ENCODE results near the gene PCED1B.

Gene PCED1B

GRCh38 chr12:47231456-47231855 is 152.0 kb downstream of the PCED1B start:
- peaks cover 8% of the 10 kb centered on the region for H3K4me1 ChIP-seq (ENCODE audit: insufficient read depth, low read length)
- no peak overlapping the region for H3K4me3 ChIP-seq (ENCODE audit: low read depth in 1 of 2, low read length in 2 of 2)
- H3K27me3 ChIP-seq (ENCODE audit: control insufficient read depth in 1 of 2, insufficient read depth in 2 of 2, low read length in 2 of 2): no peaks in the 10 kb centered on the region
- H3K9me3 ChIP-seq (ENCODE audit: low read length): no peaks in the 10 kb centered on the region
- no peaks in the 10 kb centered on the region for H3K36me3 ChIP-seq (ENCODE audit: insufficient read depth, low read length)
- H3K27ac ChIP-seq (ENCODE audit: low read depth, low read length): no peak overlapping the region
- H3K9ac ChIP-seq (ENCODE audit: low read length): no peak overlapping the region

GRCh38 chr12:47234576-47235141 is 155.2 kb downstream of the PCED1B start:
- H3K4me1 ChIP-seq (ENCODE audit: insufficient read depth, low read length): peaks cover 8% of the 10 kb centered on the region
- H3K27ac ChIP-seq (ENCODE audit: low read depth, low read length): no peak overlapping the region
- H3K4me3 ChIP-seq (ENCODE audit: low read depth in 1 of 2, low read length in 2 of 2): no peak overlapping the region
- no peak overlapping the region for H3K9ac ChIP-seq (ENCODE audit: low read length)
- H3K36me3 ChIP-seq (ENCODE audit: insufficient read depth, low read length): no peaks in the 10 kb centered on the region
- H3K27me3 ChIP-seq (ENCODE audit: control insufficient read depth in 1 of 2, insufficient read depth in 2 of 2, low read length in 2 of 2): no peaks in the 10 kb centered on the region
- H3K9me3 ChIP-seq (ENCODE audit: low read length): no peaks in the 10 kb centered on the region

GRCh38 chr12:47235258-47236040 is 156.0 kb downstream of the PCED1B start:
- Histone ChIP-seq H3K27ac (ENCODE audit: low read depth, low read length) (no peak overlapping the region), H3K9me3 (ENCODE audit: low read length) (no peaks in the 10 kb centered on the region), H3K4me1 (ENCODE audit: insufficient read depth, low read length) (peaks cover 8% of the 10 kb centered on the region), H3K27me3 (ENCODE audit: control insufficient read depth in 1 of 2, insufficient read depth in 2 of 2, low read length in 2 of 2) (no peaks in the 10 kb centered on the region), H3K9ac (ENCODE audit: low read length) (no peak overlapping the region), H3K36me3 (ENCODE audit: insufficient read depth, low read length) (no peaks in the 10 kb centered on the region), H3K4me3 (ENCODE audit: low read depth in 1 of 2, low read length in 2 of 2) (no peak overlapping the region)

GRCh38 chr12:47236109-47236714 is 156.8 kb downstream of the PCED1B start:
- Histone ChIP-seq H3K4me3 (ENCODE audit: low read depth in 1 of 2, low read length in 2 of 2) (no peak overlapping the region), H3K9me3 (ENCODE audit: low read length) (no peaks in the 10 kb centered on the region), H3K4me1 (ENCODE audit: insufficient read depth, low read length) (peaks cover 8% of the 10 kb centered on the region), H3K9ac (ENCODE audit: low read length) (no peak overlapping the region), H3K27ac (ENCODE audit: low read depth, low read length) (no peak overlapping the region), H3K36me3 (ENCODE audit: insufficient read depth, low read length) (no peaks in the 10 kb centered on the region), H3K27me3 (ENCODE audit: control insufficient read depth in 1 of 2, insufficient read depth in 2 of 2, low read length in 2 of 2) (no peaks in the 10 kb centered on the region)

GRCh38 chr12:47237751-47238211 is 158.4 kb downstream of the PCED1B start:
- Histone ChIP-seq H3K4me1 (ENCODE audit: insufficient read depth, low read length) (no peaks in the 10 kb centered on the region), H3K9me3 (ENCODE audit: low read length) (no peaks in the 10 kb centered on the region), H3K27me3 (ENCODE audit: control insufficient read depth in 1 of 2, insufficient read depth in 2 of 2, low read length in 2 of 2) (no peaks in the 10 kb centered on the region), H3K27ac (ENCODE audit: low read depth, low read length) (no peak overlapping the region), H3K4me3 (ENCODE audit: low read depth in 1 of 2, low read length in 2 of 2) (no peak overlapping the region), H3K9ac (ENCODE audit: low read length) (no peak overlapping the region), H3K36me3 (ENCODE audit: insufficient read depth, low read length) (no peaks in the 10 kb centered on the region)

GRCh38 chr12:47238669-47239114 is 159.3 kb downstream of the PCED1B start:
- no peaks in the 10 kb centered on the region for H3K9me3 ChIP-seq (ENCODE audit: low read length)
- H3K27me3 ChIP-seq (ENCODE audit: control insufficient read depth in 1 of 2, insufficient read depth in 2 of 2, low read length in 2 of 2): no peaks in the 10 kb centered on the region
- H3K36me3 ChIP-seq (ENCODE audit: insufficient read depth, low read length): no peaks in the 10 kb centered on the region
- no peak overlapping the region for H3K4me3 ChIP-seq (ENCODE audit: low read depth in 1 of 2, low read length in 2 of 2)
- H3K27ac ChIP-seq (ENCODE audit: low read depth, low read length): no peak overlapping the region
- no peaks in the 10 kb centered on the region for H3K4me1 ChIP-seq (ENCODE audit: insufficient read depth, low read length)
- H3K9ac ChIP-seq (ENCODE audit: low read length): no peak overlapping the region

- H3K9ac ChIP-seq (ENCODE audit: low read length): no peak overlapping the region
These were observed 163.0 kb downstream of the PCED1B start for GRCh38 chr12:47242426-47242825.

GRCh38 chr12:47244835-47245234 is 165.4 kb downstream of the PCED1B start:
- Histone ChIP-seq H3K9me3 (ENCODE audit: low read length) (no peaks in the 10 kb centered on the region), H3K9ac (ENCODE audit: low read length) (no peak overlapping the region), H3K36me3 (ENCODE audit: insufficient read depth, low read length) (no peaks in the 10 kb centered on the region), H3K27me3 (ENCODE audit: control insufficient read depth in 1 of 2, insufficient read depth in 2 of 2, low read length in 2 of 2) (no peaks in the 10 kb centered on the region), H3K4me1 (ENCODE audit: insufficient read depth, low read length) (no peaks in the 10 kb centered on the region), H3K27ac (ENCODE audit: low read depth, low read length) (no peak overlapping the region), H3K4me3 (ENCODE audit: low read depth in 1 of 2, low read length in 2 of 2) (no peak overlapping the region)

More at GRCh38 chr12:47242426-47242825, 163.0 kb downstream of the PCED1B start:
- H3K4me1 ChIP-seq (ENCODE audit: insufficient read depth, low read length): no peaks in the 10 kb centered on the region
- H3K9me3 ChIP-seq (ENCODE audit: low read length): no peaks in the 10 kb centered on the region
- H3K4me3 ChIP-seq (ENCODE audit: low read depth in 1 of 2, low read length in 2 of 2): no peak overlapping the region
- H3K27me3 ChIP-seq (ENCODE audit: control insufficient read depth in 1 of 2, insufficient read depth in 2 of 2, low read length in 2 of 2): no peaks in the 10 kb centered on the region
- no peaks in the 10 kb centered on the region for H3K36me3 ChIP-seq (ENCODE audit: insufficient read depth, low read length)
- H3K27ac ChIP-seq (ENCODE audit: low read depth, low read length): no peak overlapping the region

- Histone ChIP-seq H3K9ac (ENCODE audit: low read length) (no peak overlapping the region), H3K4me3 (ENCODE audit: low read depth in 1 of 2, low read length in 2 of 2) (no peak overlapping the region), H3K4me1 (ENCODE audit: insufficient read depth, low read length) (no peaks in the 10 kb centered on the region), H3K27me3 (ENCODE audit: control insufficient read depth in 1 of 2, insufficient read depth in 2 of 2, low read length in 2 of 2) (no peaks in the 10 kb centered on the region), H3K36me3 (ENCODE audit: insufficient read depth, low read length) (no peaks in the 10 kb centered on the region), H3K9me3 (ENCODE audit: low read length) (no peaks in the 10 kb centered on the region), H3K27ac (ENCODE audit: low read depth, low read length) (no peak overlapping the region)
These were observed 166.2 kb downstream of the PCED1B start for GRCh38 chr12:47245623-47246022.

GRCh38 chr12:47247418-47247817 is 168.0 kb downstream of the PCED1B start:
- Histone ChIP-seq H3K9me3 (ENCODE audit: low read length) (no peaks in the 10 kb centered on the region), H3K27ac (ENCODE audit: low read depth, low read length) (no peak overlapping the region), H3K9ac (ENCODE audit: low read length) (no peak overlapping the region), H3K4me3 (ENCODE audit: low read depth in 1 of 2, low read length in 2 of 2) (no peak overlapping the region), H3K4me1 (ENCODE audit: insufficient read depth, low read length) (no peaks in the 10 kb centered on the region), H3K27me3 (ENCODE audit: control insufficient read depth in 1 of 2, insufficient read depth in 2 of 2, low read length in 2 of 2) (no peaks in the 10 kb centered on the region), H3K36me3 (ENCODE audit: insufficient read depth, low read length) (no peaks in the 10 kb centered on the region)

GRCh38 chr12:47249082-47249481 is 169.7 kb downstream of the PCED1B start:
- H3K4me1 ChIP-seq (ENCODE audit: insufficient read depth, low read length): no peaks in the 10 kb centered on the region
- no peak overlapping the region for H3K27ac ChIP-seq (ENCODE audit: low read depth, low read length)
- no peak overlapping the region for H3K9ac ChIP-seq (ENCODE audit: low read length)
- no peaks in the 10 kb centered on the region for H3K36me3 ChIP-seq (ENCODE audit: insufficient read depth, low read length)
- no peaks in the 10 kb centered on the region for H3K27me3 ChIP-seq (ENCODE audit: control insufficient read depth in 1 of 2, insufficient read depth in 2 of 2, low read length in 2 of 2)
- H3K9me3 ChIP-seq (ENCODE audit: low read length): no peaks in the 10 kb centered on the region
- no peak overlapping the region for H3K4me3 ChIP-seq (ENCODE audit: low read depth in 1 of 2, low read length in 2 of 2)

All from muscle layer of colon (tissue), 2 donors.